Activated CD8-positive, alpha-beta T cell treated with anti-CD3 and anti-CD28 coated beads for 36 hours (primary cell): ENCODE data around the gene TOP2A. TPM values are rescaled to one million over a fixed set of nuclear protein-coding genes. Genes with fewer than 3 reads are reported as not detected.
"Not testable (repeated sequence)": the region's sequence is repeated elsewhere in the genome, so short reads cannot be mapped to it uniquely, and the experiment has no call there.

ENCODE experiments used
- ATAC-seq: fragments of 200-7000 bp; cut with Tn5 transposase; one replicate; pipeline ENCODE4 v1.10.0; 2021; ENCODE audit warnings: mild to moderate bottlenecking, moderate library complexity
- CTCF ChIA-PET: fragments of 350-600 bp; sonication (Branson Sonifier 250); formaldehyde crosslinking; loops from one replicate; lab custom pipeline; 2021; ENCODE audit warnings: antibody characterized with exemption; lab: Charles Lee
- POLR2A ChIA-PET: fragments of 350-600 bp; sonication (Branson Sonifier 250); formaldehyde crosslinking; loops from one replicate; lab custom pipeline; 2021; ENCODE audit warnings: antibody characterized with exemption; lab: Charles Lee
- DNase-seq: peaks from one replicate; pipeline ENCODE4 v3.0.0-alpha.2; 2020
- H3K27ac Mint-ChIP-seq: one replicate; pipeline ENCODE4 v1.8.0; 2021; ENCODE audit warnings: mild to moderate bottlenecking, mixed read lengths
- H3K27me3 Mint-ChIP-seq: one replicate; pipeline ENCODE4 v1.8.0; 2021; ENCODE audit warnings: mixed read lengths
- H3K36me3 Mint-ChIP-seq: one replicate; pipeline ENCODE4 v1.8.0; 2021; ENCODE audit warnings: low read depth, mixed read lengths
- H3K4me1 Mint-ChIP-seq: one replicate; pipeline ENCODE4 v1.8.0; 2021; ENCODE audit warnings: low read depth, mixed read lengths
- H3K4me3 Mint-ChIP-seq: one replicate; pipeline ENCODE4 v1.8.0; 2021; ENCODE audit warnings: mild to moderate bottlenecking, moderate library complexity, mixed read lengths
- H3K9me3 Mint-ChIP-seq: one replicate; pipeline ENCODE4 v1.8.0; 2021; ENCODE audit warnings: mixed read lengths
- CTCF ChIP-seq: fragments of 200-600 bp; IDR thresholded peaks from one replicate; pipeline ENCODE4 v1.8.0; 2022; ENCODE audit warnings: antibody characterized with exemption, mild to moderate bottlenecking
- intact Hi-C: fragments of 100-400 bp; cut with micrococcal nuclease; formaldehyde crosslinking; loops from one replicate; pipeline ENCODE4 v1.10.0; 2022
- total RNA-seq, 2 experiments: library from RNA; stranded (reverse); gene quantifications; one replicate each; pipeline ENCODE4 v1.2.3, GENCODE V29; 2021

TOP2A gene
- total RNA-seq, 2 experiments from 2014 or later = 273 to 280 TPM

GRCh38 chr17:40378966-40379365 is 38.7 kb downstream of the TOP2A start:
- Mint-ChIP-seq H3K27me3 (peaks cover 3% of the 10 kb centered on the region), H3K27ac (no peak overlapping the region), H3K36me3 (peaks cover 1% of the 10 kb centered on the region), H3K9me3 (no peaks in the 10 kb centered on the region), H3K4me3 (no peak overlapping the region), H3K4me1 (peaks cover 8% of the 10 kb centered on the region)
- no peak for DNase-seq
- ATAC-seq = no peak
- no peak for TF ChIP-seq CTCF
- intact Hi-C loops = no loop called here
- ChIA-PET POLR2A (no interaction called here), CTCF (no interaction called here)

DNA sequence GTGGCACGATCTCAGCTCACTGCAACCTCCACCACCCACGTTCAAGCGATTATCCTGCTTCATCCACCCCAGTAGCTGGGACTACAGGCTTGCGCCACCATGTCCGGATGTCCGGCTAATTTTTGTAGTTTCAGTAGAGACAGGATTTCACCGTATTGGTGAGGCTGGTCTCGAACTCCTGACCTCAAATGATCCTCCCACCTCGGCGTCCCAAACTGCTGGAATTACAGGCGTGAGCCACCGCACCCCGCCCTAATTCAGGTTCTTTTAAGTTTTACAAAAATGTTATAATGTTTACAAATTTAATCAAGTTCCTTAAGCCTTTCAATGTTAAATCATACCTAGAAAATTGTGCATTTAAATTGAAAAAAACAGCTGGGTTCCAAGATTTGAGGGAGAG is 39.9 kb downstream of the TOP2A start:
- no peak overlapping the region for H3K4me3 Mint-ChIP-seq
- no peaks in the 10 kb centered on the region for H3K36me3 Mint-ChIP-seq
- intact Hi-C loops = no loop called here
- CTCF ChIA-PET = interaction anchor here (0.8 to 2.5 kb wide), 4 partner anchors 20 to 38 kb away, joined by 3 to 6 read pairs (median 4); no protein-coding TSS in a partner anchor
- ATAC-seq = no peak
- H3K27me3 Mint-ChIP-seq = peaks cover 3% of the 10 kb centered on the region
- TF ChIP-seq CTCF = no peak
- H3K9me3 Mint-ChIP-seq = no peaks in the 10 kb centered on the region
- H3K27ac Mint-ChIP-seq = no peak overlapping the region
- peaks cover 19% of the 10 kb centered on the region for H3K4me1 Mint-ChIP-seq
- DNase-seq = no peak
- POLR2A ChIA-PET = interaction anchor here (0.5 to 0.7 kb wide), 2 partner anchors 238 to 350 kb away, joined by 3 read pairs; no protein-coding TSS in a partner anchor

GRCh38 chr17:40376541-40376940 is 41.2 kb downstream of the TOP2A start:
- H3K27me3 Mint-ChIP-seq, H3K36me3 Mint-ChIP-seq, H3K9me3 Mint-ChIP-seq, intact Hi-C loops, H3K27ac Mint-ChIP-seq, H3K4me3 Mint-ChIP-seq, ATAC-seq: not testable (repeated sequence)
- ChIA-PET CTCF (interaction anchor here (1.0 to 2.5 kb wide), 5 partner anchors 14 to 50 kb away, joined by 3 to 6 read pairs (median 4); no protein-coding TSS in a partner anchor), POLR2A (interaction anchor here (0.8 kb wide), 1 partner anchor 12 kb away, joined by 3 read pairs; the partner anchor contains the start of gene GJD3)
- H3K4me1 Mint-ChIP-seq = peaks cover 30% of the 10 kb centered on the region
- DNase-seq = peak; percentile 41

DNA sequence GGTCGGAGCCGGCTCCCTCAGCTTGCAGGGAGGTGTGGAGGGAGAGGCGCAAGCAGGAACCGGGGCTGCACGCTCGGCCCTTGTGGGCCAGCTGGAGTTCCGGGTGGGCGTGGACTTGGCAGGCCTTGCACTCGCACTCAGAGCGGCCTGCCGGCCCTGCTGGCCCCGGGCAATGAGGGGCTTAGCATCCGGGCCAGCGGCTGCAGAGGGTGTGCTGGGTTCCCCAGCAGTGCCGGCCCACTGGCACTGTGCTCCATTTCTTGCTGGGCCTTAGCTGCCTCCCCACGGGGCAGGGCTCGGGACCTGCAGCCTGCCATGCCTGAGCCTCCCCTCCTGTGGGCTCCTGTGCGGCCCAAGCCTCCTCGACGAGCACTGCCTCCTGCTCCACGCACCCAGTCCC is 41.9 kb downstream of the TOP2A start:
- H3K4me3 Mint-ChIP-seq, H3K27ac Mint-ChIP-seq, intact Hi-C loops, DNase-seq, ATAC-seq, H3K36me3 Mint-ChIP-seq, H3K27me3 Mint-ChIP-seq, H3K9me3 Mint-ChIP-seq: not testable (repeated sequence)
- ChIA-PET CTCF (interaction anchor here (1.2 to 1.5 kb wide), 2 partner anchors 13 to 18 kb away, joined by 3 to 8 read pairs; no protein-coding TSS in a partner anchor), POLR2A (interaction anchor here (0.6 to 0.9 kb wide), 2 partner anchors 175 to 185 kb away, joined by 3 read pairs; no protein-coding TSS in a partner anchor)
- peaks cover 35% of the 10 kb centered on the region for H3K4me1 Mint-ChIP-seq

DNA sequence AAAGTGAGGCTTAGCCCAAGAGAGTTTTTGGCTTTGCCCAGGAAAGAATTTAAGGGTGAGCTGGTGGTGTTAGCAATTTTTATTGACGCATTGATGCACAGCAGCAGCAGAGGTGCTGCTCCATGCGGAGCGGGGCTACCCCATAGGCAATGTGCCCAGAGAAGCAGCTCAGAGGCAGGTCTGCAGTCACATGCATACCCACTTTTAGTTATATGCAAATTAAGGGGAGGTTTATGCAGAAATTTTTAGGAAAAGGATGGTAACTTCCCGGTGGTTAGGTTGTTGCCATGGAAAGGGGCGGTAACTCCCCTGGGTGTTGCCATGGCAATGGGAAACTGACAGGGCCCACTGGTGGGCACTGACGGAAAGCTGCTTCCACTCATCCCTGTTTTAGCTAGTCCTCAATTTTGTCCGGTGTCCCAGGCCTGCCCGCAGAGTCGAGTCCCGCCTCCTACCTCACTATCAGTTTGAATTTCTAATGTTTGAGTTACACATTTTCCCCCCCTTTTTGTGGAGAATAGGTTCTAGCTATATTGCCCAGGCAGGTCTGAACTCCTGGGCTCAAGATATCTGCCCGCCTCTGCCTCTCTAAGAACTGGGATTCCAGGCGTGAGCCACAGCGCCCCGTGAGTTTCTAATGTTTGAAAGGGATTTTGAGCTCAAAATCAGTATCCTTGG is 42.7 kb downstream of the TOP2A start:
- no peak for TF ChIP-seq CTCF
- POLR2A ChIA-PET = interaction anchor here (0.5 to 0.9 kb wide), 3 partner anchors 139 to 186 kb away, joined by 3 to 4 read pairs (median 3); no protein-coding TSS in a partner anchor
- Mint-ChIP-seq H3K27ac (no peak overlapping the region), H3K36me3 (no peaks in the 10 kb centered on the region), H3K4me1 (peaks cover 35% of the 10 kb centered on the region), H3K4me3 (no peak overlapping the region), H3K27me3 (peaks cover 3% of the 10 kb centered on the region), H3K9me3 (no peaks in the 10 kb centered on the region)
- no peak for ATAC-seq
- no peak for DNase-seq
- CTCF ChIA-PET = interaction anchor here (1.2 to 1.5 kb wide), 3 partner anchors 12 to 26 kb away, joined by 3 to 8 read pairs (median 4); no protein-coding TSS in a partner anchor
- intact Hi-C loops = no loop called here
